Neural cell (in vitro differentiated cells): ENCODE data around the gene MBD5. TPM values are rescaled to one million over a fixed set of nuclear protein-coding genes. Genes with fewer than 3 reads are reported as not detected.

ENCODE experiments used
- H2AFZ ChIP-seq: fragments of 200-600, 300-800 bp; sonication (generic), shearing (Covaris generic); 2 replicates; pipeline ENCODE4 v1.6.0; 2014; ENCODE audit warnings: low read depth, mild to moderate bottlenecking, antibody characterized with exemption, low read length, moderate library complexity
- H3F3A ChIP-seq: fragments of 200-600 bp; shearing (Covaris generic); 2 replicates; pipeline ENCODE4 v1.6.1; 2016; ENCODE audit warnings: mild to moderate bottlenecking, moderate library complexity, mixed read lengths, antibody characterized with exemption, low read length; ENCODE audit not compliant: insufficient read depth, poor library complexity, severe bottlenecking
- H3K27ac ChIP-seq: fragments of 200-600, 300-800 bp; sonication (generic), shearing (Covaris generic); 2 replicates; pipeline ENCODE4 v1.5.1; 2014; ENCODE audit warnings: mild to moderate bottlenecking, low read length, moderate library complexity
- H3K27me3 ChIP-seq: fragments of 300-800, 200-600 bp; sonication (generic), shearing (Covaris generic); 2 replicates; pipeline ENCODE4 v1.6.0; 2014; ENCODE audit warnings: mild to moderate bottlenecking, low read depth, low read length, moderate library complexity; ENCODE audit not compliant: insufficient read depth
- H3K36me3 ChIP-seq: fragments of 300-800, 200-600 bp; sonication (generic), shearing (Covaris generic); 2 replicates; pipeline ENCODE4 v1.5.1; 2014; ENCODE audit warnings: mild to moderate bottlenecking, antibody characterized with exemption, low read length, moderate library complexity; ENCODE audit not compliant: insufficient read depth
- H3K4me2 ChIP-seq: fragments of 300-800, 200-600 bp; sonication (generic), shearing (Covaris generic); 2 replicates; pipeline ENCODE4 v1.6.0; 2014; ENCODE audit warnings: mild to moderate bottlenecking, low read length
- H3K4me3 ChIP-seq: fragments of 300-800, 200-600 bp; sonication (generic), shearing (Covaris generic); 2 replicates; pipeline ENCODE4 v1.5.1; 2014; ENCODE audit warnings: mild to moderate bottlenecking, low read length, moderate library complexity
- H3K79me2 ChIP-seq: fragments of 200-600 bp; shearing (Covaris generic); replicated peaks from 2 replicates; pipeline ENCODE4 v1.6.0; 2014; ENCODE audit warnings: mild to moderate bottlenecking, low read length, moderate library complexity; ENCODE audit not compliant: insufficient read depth
- H3K9ac ChIP-seq: fragments of 300-800, 200-600 bp; sonication (generic), shearing (Covaris generic); 2 replicates; pipeline ENCODE4 v1.6.1; 2016; ENCODE audit warnings: mild to moderate bottlenecking, low read length, mixed read lengths
- H3K9me2 ChIP-seq: fragments of 200-600 bp; shearing (Covaris generic); 2 replicates; pipeline ENCODE4 v1.6.1; 2016; ENCODE audit warnings: mild to moderate bottlenecking, low read length, mixed read lengths; ENCODE audit not compliant: insufficient read depth
- H3K9me3 ChIP-seq: fragments of 200-600, 300-800 bp; sonication (generic), shearing (Covaris generic); 2 replicates; pipeline ENCODE4 v1.6.1; 2016; ENCODE audit warnings: mild to moderate bottlenecking, mixed run types, low read length, moderate library complexity, mixed read lengths
- H4K20me1 ChIP-seq: fragments of 200-600 bp; shearing (Covaris generic); 2 replicates; pipeline ENCODE4 v1.6.1; 2016; ENCODE audit warnings: mild to moderate bottlenecking, mixed run types; ENCODE audit not compliant: insufficient read depth
- EP300 ChIP-seq: fragments of 450-650 bp; conservative IDR thresholded peaks from 2 replicates; pipeline ENCODE4 v1.6.1; 2014; ENCODE audit warnings: antibody characterized with exemption, mild to moderate bottlenecking, moderate library complexity; ENCODE audit not compliant: poor library complexity, severe bottlenecking
- EZH2 ChIP-seq: fragments of 200-600, 300-800 bp; shearing (Covaris generic), sonication (generic); IDR thresholded peaks from 2 replicates; pipeline ENCODE4 v1.6.1; 2014; ENCODE audit warnings: antibody characterized with exemption, low read length, borderline replicate concordance, mild to moderate bottlenecking; ENCODE audit not compliant: insufficient read depth, poor library complexity, severe bottlenecking
- MXI1 ChIP-seq: fragments of 450-650 bp; conservative IDR thresholded peaks from 2 replicates; pipeline ENCODE4 v1.6.1; 2014; ENCODE audit warnings: antibody characterized with exemption, mild to moderate bottlenecking; ENCODE audit not compliant: poor library complexity, severe bottlenecking
- POLR2AphosphoS5 ChIP-seq: IDR thresholded peaks from 2 replicates; pipeline ENCODE4 v1.6.1; 2012
- RAD21 ChIP-seq: fragments of 450-650 bp; conservative IDR thresholded peaks from 2 replicates; pipeline ENCODE4 v1.6.1; 2014; ENCODE audit warnings: antibody characterized with exemption, mild to moderate bottlenecking, moderate library complexity
- SMC3 ChIP-seq: fragments of 450-650 bp; conservative IDR thresholded peaks from 2 replicates; pipeline ENCODE4 v1.6.1; 2014; ENCODE audit warnings: antibody characterized with exemption, mild to moderate bottlenecking, moderate library complexity; ENCODE audit not compliant: poor library complexity
- TAF1 ChIP-seq: IDR thresholded peaks from 2 replicates; pipeline ENCODE4 v1.6.1; 2012; ENCODE audit warnings: low read depth
- polyA plus RNA-seq: library from polyadenylated mRNA; depleted of rRNA; stranded (reverse); fragments of >200 nt; gene quantifications from 2 replicates; pipeline ENCODE4 v1.2.3, GENCODE V29; 2014
- TF ChIP-seq, protein P1 (sequence below): fragments of 450-650 bp; IDR thresholded peaks from 2 replicates; pipeline ENCODE4 v1.5.1; 2014; ENCODE audit warnings: antibody characterized with exemption, mild to moderate bottlenecking, moderate library complexity; ENCODE audit not compliant: poor library complexity, severe bottlenecking
- TF ChIP-seq, protein P2 (sequence below): IDR thresholded peaks from 2 replicates; pipeline ENCODE4 v1.6.1; 2012; ENCODE audit warnings: borderline replicate concordance

Gene MBD5
- polyA plus RNA-seq, 1 donor from 2014 or later, result 9.7 TPM

DNA sequence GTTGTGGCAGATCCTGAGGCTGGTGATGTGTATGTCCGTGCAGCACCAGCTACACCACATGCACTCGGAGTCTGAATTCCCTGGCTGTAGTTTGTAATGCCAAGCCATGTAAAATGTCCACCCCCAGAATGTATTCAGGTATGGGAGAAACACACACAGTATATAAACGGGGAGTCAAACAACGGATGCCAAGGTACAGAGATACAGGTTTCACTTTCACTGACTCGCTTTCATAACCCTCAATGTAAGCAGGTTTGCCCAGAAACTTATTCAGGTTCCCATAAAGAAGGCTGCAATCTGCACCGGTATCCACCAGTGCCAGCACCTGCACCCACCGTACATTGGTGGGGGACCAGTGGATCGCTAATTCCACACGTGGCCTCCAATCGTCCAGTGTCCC is 237.2 kb downstream of the MBD5 start (continued):
- TF ChIP-seq MXI1, result no peak

DNA sequence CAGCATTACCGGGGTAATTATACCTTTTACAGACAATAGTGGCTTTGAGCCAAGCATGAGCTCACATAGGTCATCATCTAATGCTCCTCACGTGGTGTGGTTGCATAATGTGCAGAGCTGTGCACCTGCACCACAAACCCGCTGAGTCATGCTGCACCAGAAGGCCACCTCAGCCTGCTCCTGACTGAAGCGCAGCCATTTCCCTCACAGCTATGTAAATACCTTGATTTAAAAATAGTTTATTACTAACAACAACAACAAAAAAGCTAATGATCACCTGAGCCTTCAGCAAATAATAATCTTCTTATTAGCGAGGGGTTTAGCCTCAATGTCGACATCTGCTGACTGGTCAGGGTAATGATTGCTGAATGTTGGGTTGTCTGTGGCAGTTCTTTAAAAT is 238.8 kb downstream of the MBD5 start:
- TF ChIP-seq, protein P1, sequence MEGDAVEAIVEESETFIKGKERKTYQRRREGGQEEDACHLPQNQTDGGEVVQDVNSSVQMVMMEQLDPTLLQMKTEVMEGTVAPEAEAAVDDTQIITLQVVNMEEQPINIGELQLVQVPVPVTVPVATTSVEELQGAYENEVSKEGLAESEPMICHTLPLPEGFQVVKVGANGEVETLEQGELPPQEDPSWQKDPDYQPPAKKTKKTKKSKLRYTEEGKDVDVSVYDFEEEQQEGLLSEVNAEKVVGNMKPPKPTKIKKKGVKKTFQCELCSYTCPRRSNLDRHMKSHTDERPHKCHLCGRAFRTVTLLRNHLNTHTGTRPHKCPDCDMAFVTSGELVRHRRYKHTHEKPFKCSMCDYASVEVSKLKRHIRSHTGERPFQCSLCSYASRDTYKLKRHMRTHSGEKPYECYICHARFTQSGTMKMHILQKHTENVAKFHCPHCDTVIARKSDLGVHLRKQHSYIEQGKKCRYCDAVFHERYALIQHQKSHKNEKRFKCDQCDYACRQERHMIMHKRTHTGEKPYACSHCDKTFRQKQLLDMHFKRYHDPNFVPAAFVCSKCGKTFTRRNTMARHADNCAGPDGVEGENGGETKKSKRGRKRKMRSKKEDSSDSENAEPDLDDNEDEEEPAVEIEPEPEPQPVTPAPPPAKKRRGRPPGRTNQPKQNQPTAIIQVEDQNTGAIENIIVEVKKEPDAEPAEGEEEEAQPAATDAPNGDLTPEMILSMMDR, result no peak
- TF ChIP-seq, protein P2, sequence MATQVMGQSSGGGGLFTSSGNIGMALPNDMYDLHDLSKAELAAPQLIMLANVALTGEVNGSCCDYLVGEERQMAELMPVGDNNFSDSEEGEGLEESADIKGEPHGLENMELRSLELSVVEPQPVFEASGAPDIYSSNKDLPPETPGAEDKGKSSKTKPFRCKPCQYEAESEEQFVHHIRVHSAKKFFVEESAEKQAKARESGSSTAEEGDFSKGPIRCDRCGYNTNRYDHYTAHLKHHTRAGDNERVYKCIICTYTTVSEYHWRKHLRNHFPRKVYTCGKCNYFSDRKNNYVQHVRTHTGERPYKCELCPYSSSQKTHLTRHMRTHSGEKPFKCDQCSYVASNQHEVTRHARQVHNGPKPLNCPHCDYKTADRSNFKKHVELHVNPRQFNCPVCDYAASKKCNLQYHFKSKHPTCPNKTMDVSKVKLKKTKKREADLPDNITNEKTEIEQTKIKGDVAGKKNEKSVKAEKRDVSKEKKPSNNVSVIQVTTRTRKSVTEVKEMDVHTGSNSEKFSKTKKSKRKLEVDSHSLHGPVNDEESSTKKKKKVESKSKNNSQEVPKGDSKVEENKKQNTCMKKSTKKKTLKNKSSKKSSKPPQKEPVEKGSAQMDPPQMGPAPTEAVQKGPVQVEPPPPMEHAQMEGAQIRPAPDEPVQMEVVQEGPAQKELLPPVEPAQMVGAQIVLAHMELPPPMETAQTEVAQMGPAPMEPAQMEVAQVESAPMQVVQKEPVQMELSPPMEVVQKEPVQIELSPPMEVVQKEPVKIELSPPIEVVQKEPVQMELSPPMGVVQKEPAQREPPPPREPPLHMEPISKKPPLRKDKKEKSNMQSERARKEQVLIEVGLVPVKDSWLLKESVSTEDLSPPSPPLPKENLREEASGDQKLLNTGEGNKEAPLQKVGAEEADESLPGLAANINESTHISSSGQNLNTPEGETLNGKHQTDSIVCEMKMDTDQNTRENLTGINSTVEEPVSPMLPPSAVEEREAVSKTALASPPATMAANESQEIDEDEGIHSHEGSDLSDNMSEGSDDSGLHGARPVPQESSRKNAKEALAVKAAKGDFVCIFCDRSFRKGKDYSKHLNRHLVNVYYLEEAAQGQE, result no peak
- TF ChIP-seq POLR2AphosphoS5 (no peak), TAF1 (no peak), EP300 (no peak), EZH2 (no peak)
- Histone ChIP-seq H3K79me2 (no peaks in the 10 kb centered on the region), H3K9me2 (no peaks in the 10 kb centered on the region), H2AFZ (no peak overlapping the region), H3K4me2 (no peak overlapping the region), H3K9me3 (peaks cover 12% of the 10 kb centered on the region), H3F3A (no peaks in the 10 kb centered on the region), H3K27ac (no peak overlapping the region), H4K20me1 (no peaks in the 10 kb centered on the region), H3K27me3 (no peaks in the 10 kb centered on the region), H3K9ac (no peak overlapping the region), H3K4me3 (no peak overlapping the region), H3K36me3 (peaks cover 4% of the 10 kb centered on the region)

DNA sequence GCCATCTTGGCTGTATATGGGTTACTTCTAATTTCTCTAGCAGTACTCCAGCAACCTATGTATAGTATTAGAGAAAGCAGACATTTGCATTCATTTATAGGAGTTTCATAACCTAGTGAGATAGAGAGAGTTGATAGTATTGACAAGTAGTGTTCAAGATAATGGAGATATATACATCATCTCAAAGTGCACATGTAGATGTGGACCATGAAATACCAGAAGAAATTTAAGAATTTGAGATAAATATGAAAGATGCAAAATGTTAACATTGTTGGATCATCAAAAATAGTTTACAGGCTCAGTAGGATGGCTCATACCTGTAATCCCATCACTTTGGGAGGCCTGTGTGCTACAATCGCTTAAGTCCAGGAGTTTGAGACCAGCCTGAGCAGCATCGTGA is 243.0 kb downstream of the MBD5 start:
- Histone ChIP-seq H3K9me2 (no peaks in the 10 kb centered on the region), H3K36me3 (peaks cover 4% of the 10 kb centered on the region), H3K9me3 (peaks cover 8% of the 10 kb centered on the region), H3K9ac (no peak overlapping the region), H3K4me3 (no peak overlapping the region), H3K79me2 (no peaks in the 10 kb centered on the region), H3K4me2 (no peak overlapping the region), H3F3A (no peaks in the 10 kb centered on the region), H3K27ac (no peak overlapping the region), H4K20me1 (no peaks in the 10 kb centered on the region), H2AFZ (no peak overlapping the region), H3K27me3 (no peaks in the 10 kb centered on the region)
- TF ChIP-seq EZH2, result no peak
- no peak for TF ChIP-seq EP300
- TF ChIP-seq SMC3, result no peak
- no peak for TF ChIP-seq POLR2AphosphoS5
- TF ChIP-seq RAD21, result no peak
